HG03097 (cell line): Measurements from ENCODE around the gene RAVER2.
"Not testable (repeated sequence)": the region's sequence is repeated elsewhere in the genome, so short reads cannot be mapped to it uniquely, and the experiment has no call there.

ENCODE experiments used
- ATAC-seq: cut with Tn5 transposase; IDR thresholded peaks from one replicate; pipeline ENCODE4 v1.9.1; 2021; ENCODE audit not compliant: unreplicated experiment, low FRiP score

RAVER2 gene

DNA sequence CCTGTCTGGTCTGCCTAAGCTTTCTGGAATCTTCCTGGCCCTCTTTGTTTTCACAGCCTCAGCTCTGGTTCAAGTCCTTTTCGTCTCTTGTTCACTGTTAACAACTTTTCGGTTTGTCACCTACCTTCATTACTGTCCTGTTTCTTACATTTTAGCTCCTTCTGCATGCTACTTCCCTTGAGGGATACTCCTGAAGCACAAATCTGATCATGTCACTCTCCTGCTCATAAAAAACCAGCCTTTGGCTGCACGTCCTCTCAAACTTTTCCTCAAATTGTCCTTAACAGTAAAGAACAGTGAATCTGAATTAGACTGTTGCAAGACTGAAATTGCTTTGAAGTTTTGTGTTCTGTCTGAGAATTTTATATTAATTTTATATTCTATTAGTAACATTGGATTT lies 3.3 kb downstream of the RAVER2 start:
- no peak for ATAC-seq

GRCh38 chr1:64748706-64749105 lies 3.8 kb downstream of the RAVER2 start:
- no peak for ATAC-seq

- no peak for ATAC-seq
These were observed 5.2 kb downstream of the RAVER2 start for GRCh38 chr1:64750092-64750491.

DNA sequence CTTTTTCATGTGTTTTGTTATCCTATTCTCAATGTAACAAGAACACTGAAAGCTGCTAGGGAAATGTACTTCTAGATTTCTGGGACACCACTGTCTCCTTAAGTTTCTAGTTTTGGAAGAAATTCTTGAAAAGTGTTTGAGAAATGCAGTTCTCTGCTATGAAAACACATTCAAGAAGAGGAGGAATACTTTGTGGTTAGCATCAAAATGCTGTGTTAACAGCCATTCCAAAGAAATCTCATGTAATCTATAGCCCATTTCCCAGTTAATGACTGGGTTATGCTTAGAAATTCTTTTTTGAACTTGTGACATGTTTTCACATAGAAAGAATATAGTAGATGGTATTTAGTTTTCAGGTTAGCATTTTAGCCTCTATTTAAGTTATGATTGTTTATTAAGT lies 6.0 kb downstream of the RAVER2 start:
- ATAC-seq, result no peak

GRCh38 chr1:64754173-64754572 lies 9.3 kb downstream of the RAVER2 start:
- no peak for ATAC-seq

- ATAC-seq, result no peak
These were observed 10.5 kb downstream of the RAVER2 start for GRCh38 chr1:64755361-64755760.

- ATAC-seq, result no peak
These were observed 11.9 kb downstream of the RAVER2 start for GRCh38 chr1:64756770-64757169.

DNA sequence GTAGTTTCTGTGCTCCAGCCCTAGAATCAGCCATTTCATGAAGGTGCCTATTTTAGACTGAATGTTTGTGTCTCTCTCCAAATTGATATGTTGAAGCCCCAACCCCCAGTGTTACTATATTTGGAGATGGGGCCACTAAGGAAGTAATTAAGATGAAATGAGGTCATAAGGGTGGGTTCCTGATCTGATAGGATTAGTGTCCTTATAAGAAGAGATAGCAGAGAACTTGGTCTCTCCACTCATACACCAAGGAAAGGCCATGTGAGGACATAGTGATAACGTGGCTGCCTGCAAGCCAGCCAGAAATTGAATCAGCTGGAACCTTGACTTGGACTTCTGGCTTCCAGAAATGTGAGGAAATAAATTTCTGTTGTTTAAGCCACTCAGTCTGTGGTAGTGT lies 12.3 kb downstream of the RAVER2 start:
- no peak for ATAC-seq

DNA sequence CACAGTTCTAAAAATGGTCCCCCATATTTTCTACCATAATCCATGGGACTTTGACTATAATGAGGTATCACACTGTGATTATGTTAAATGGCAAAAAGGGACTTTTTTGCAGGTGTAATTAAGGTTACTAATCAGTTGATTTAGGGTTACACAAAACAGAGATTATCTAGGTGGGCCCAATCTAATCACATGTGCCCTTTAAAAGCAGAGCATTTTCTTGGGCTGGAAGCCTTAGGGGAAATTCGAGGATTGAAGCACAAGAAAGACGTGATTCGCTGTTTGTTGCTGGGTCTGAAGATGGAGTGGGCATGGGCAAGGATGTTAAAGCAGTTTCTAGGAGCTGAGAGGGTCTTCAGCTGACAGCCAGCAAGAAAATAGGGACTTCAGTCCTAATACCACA lies 13.4 kb downstream of the RAVER2 start:
- ATAC-seq, result no peak

- no peak for ATAC-seq
These were observed 15.1 kb downstream of the RAVER2 start for GRCh38 chr1:64759968-64760367.

GRCh38 chr1:64765012-64765411 lies 20.1 kb downstream of the RAVER2 start:
- no peak for ATAC-seq

- no peak for ATAC-seq
These were observed 21.0 kb downstream of the RAVER2 start for GRCh38 chr1:64765826-64766225.

GRCh38 chr1:64766429-64766828 lies 21.6 kb downstream of the RAVER2 start:
- no peak for ATAC-seq

GRCh38 chr1:64769482-64769881 lies 24.6 kb downstream of the RAVER2 start:
- ATAC-seq, result no peak

DNA sequence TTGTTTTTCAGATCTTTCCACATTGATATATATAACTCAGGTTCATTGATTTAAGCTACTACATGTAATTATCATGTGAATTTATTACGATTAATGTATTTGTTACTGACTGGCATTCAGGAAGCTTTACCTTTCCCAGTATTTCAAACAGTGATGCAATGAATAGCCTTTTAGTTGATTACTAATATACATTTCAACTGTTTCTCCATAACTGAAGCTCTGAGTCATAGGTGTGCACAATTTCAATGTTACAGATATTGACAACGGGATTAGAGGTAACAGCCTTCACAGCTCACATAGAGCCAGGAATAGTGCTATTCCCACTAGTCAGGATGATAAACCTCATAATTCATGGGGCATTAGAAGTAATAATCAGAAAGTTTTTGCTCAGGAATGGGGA lies 25.1 kb downstream of the RAVER2 start:
- no peak for ATAC-seq

DNA sequence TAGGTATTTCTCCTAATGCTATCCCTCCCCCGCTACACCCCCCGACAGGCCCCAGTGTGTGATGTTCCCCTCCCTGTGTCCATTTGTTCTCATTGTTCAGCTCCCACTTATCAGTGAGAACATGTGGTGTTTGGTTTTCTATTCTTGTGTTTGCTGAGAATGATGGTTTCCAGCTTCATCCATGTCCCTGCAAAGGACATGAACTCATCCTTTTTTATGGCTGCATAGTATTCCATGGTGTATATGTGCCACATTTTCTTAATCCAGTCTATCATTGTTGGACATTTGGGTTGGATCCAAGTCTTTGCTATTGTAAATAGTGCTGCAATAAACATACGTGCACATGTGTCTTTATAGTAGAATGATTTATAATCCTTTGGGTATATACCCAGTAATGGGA lies 28.4 kb downstream of the RAVER2 start:
- not testable (repeated sequence) for ATAC-seq

DNA sequence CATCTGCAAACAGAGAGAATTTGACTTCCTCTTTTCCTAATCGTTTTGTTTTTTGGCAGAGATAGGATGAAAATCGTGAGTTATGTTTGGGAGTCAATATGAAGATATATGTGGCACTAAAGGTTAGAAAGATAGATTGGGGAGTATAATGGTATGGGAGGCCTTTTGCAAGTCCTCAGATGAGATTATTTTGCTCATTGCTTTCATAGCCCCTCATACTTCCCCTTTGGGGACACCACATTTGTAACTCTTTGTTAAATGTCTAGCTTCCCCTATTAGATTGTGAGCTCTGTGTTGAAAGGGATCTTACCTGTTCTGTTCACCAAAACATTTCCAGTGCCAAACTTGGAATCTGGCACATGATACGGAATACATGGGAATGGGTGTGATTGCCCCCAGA lies 30.2 kb downstream of the RAVER2 start:
- ATAC-seq, result no peak

DNA sequence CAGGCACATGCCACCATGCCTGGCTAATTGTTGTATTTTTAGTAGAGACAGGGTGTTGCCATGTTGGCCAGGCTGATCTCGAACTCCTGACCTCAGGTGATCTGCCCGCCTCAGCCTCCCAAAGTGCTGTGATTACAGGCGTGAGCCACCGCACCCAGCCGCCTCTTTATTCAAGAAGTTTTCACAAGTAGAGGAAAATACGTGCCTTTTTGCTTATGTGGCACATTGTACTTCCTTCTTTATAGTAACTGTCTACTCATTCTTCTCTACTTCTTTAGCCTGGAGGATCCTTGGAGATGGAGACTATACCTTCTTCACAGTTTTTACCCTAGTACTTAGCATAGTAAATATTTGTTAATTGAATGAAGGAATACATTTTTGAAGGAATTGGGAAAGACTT lies 37.2 kb downstream of the RAVER2 start:
- ATAC-seq, result not testable (repeated sequence)

- ATAC-seq, result not testable (repeated sequence)
These were observed 38.0 kb downstream of the RAVER2 start for GRCh38 chr1:64782848-64783247.

- no peak for ATAC-seq
These were observed 46.1 kb downstream of the RAVER2 start for GRCh38 chr1:64790832-64791487.

DNA sequence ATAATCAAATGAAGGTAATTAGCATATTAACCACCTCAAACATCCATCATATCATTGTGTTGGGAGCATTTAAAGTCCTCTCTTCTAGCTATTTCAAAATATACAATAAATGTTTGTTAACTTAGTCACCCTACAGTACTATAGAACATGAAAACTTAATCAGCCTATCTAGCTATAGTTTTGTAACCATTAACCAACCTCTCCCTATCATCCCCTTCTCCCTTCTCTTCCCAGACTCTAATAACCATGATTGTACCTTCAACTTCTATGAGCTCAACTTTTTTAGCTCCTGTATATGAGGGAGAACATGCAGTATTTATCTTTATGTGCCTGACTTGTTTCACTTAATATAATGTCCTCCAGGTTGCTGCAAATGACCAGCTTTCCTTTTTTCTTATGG lies 54.0 kb downstream of the RAVER2 start:
- ATAC-seq, result no peak

- ATAC-seq, result no peak
These were observed 57.1 kb downstream of the RAVER2 start for GRCh38 chr1:64801851-64802523.
